ENCODE measurements around the gene NANS.
"Not testable (repeated sequence)": the region's sequence is repeated elsewhere in the genome, so short reads cannot be mapped to it uniquely, and the experiment has no call there.

Gene NANS

GRCh38 chr9:98056269-98057137 is at the start of gene NANS:
Gene NANS (plus strand): TSS chr9:98056732. CDS start chr9:98056809, 77 bp downstream.
- DNase-seq: peak; percentile 88
- in situ Hi-C loops (cut with MboI; ENCODE audit: low pct_unique_long_range_greater_than_20kb, low sequenced_read_pairs): no loop called here

- in situ Hi-C loops (cut with MboI; ENCODE audit: low pct_unique_long_range_greater_than_20kb, low sequenced_read_pairs): no loop called here
- no peak for DNase-seq
These were observed 49.1 kb upstream of the NANS start for GRCh38 chr9:98007251-98007928.

- DNase-seq: no peak
- in situ Hi-C loops (cut with MboI; ENCODE audit: low pct_unique_long_range_greater_than_20kb, low sequenced_read_pairs): no loop called here
These were observed 47.8 kb upstream of the NANS start for GRCh38 chr9:98008764-98009163.

GRCh38 chr9:98009437-98009836 is 47.1 kb upstream of the NANS start:
- in situ Hi-C loops (cut with MboI; ENCODE audit: low pct_unique_long_range_greater_than_20kb, low sequenced_read_pairs): no loop called here
- DNase-seq: no peak

- in situ Hi-C loops (cut with MboI; ENCODE audit: low pct_unique_long_range_greater_than_20kb, low sequenced_read_pairs): no loop called here
- DNase-seq: peak; percentile 49
These were observed 46.6 kb upstream of the NANS start for GRCh38 chr9:98009936-98010335.

- DNase-seq: no peak
- in situ Hi-C loops (cut with MboI; ENCODE audit: low pct_unique_long_range_greater_than_20kb, low sequenced_read_pairs): no loop called here
These were observed 46.1 kb upstream of the NANS start for GRCh38 chr9:98010445-98010844.

- in situ Hi-C loops (cut with MboI; ENCODE audit: low pct_unique_long_range_greater_than_20kb, low sequenced_read_pairs): no loop called here
- DNase-seq: no peak
These were observed 45.4 kb upstream of the NANS start for GRCh38 chr9:98011122-98011521.

- DNase-seq: no peak
- in situ Hi-C loops (cut with MboI; ENCODE audit: low pct_unique_long_range_greater_than_20kb, low sequenced_read_pairs): no loop called here
These were observed 40.3 kb upstream of the NANS start for GRCh38 chr9:98016137-98016680.

GRCh38 chr9:98017306-98017705 is 39.2 kb upstream of the NANS start:
- no peak for DNase-seq
- in situ Hi-C loops (cut with MboI; ENCODE audit: low pct_unique_long_range_greater_than_20kb, low sequenced_read_pairs): no loop called here

- DNase-seq: no peak
- in situ Hi-C loops (cut with MboI; ENCODE audit: low pct_unique_long_range_greater_than_20kb, low sequenced_read_pairs): no loop called here
These were observed 38.2 kb upstream of the NANS start for GRCh38 chr9:98018347-98018746.

GRCh38 chr9:98019098-98019497 is 37.4 kb upstream of the NANS start:
- in situ Hi-C loops (cut with MboI; ENCODE audit: low pct_unique_long_range_greater_than_20kb, low sequenced_read_pairs): no loop called here
- DNase-seq: no peak

- DNase-seq; in situ Hi-C loops (cut with MboI; ENCODE audit: low pct_unique_long_range_greater_than_20kb, low sequenced_read_pairs): not testable (repeated sequence)
These were observed 36.7 kb upstream of the NANS start for GRCh38 chr9:98019869-98020268.

- in situ Hi-C loops (cut with MboI; ENCODE audit: low pct_unique_long_range_greater_than_20kb, low sequenced_read_pairs): no loop called here
- no peak for DNase-seq
These were observed 35.9 kb upstream of the NANS start for GRCh38 chr9:98020476-98021145.

- no peak for DNase-seq
- in situ Hi-C loops (cut with MboI; ENCODE audit: low pct_unique_long_range_greater_than_20kb, low sequenced_read_pairs): no loop called here
These were observed 35.1 kb upstream of the NANS start for GRCh38 chr9:98021306-98022040.

- in situ Hi-C loops (cut with MboI; ENCODE audit: low pct_unique_long_range_greater_than_20kb, low sequenced_read_pairs): no loop called here
- DNase-seq: no peak
These were observed 34.1 kb upstream of the NANS start for GRCh38 chr9:98022447-98022846.

- DNase-seq: no peak
These were observed 31.8 kb upstream of the NANS start for GRCh38 chr9:98024702-98025101.

GRCh38 chr9:98031169-98031568 is 25.4 kb upstream of the NANS start:
- DNase-seq: no peak
- in situ Hi-C loops (cut with MboI; ENCODE audit: low pct_unique_long_range_greater_than_20kb, low sequenced_read_pairs): no loop called here

More at GRCh38 chr9:98024702-98025101, 31.8 kb upstream of the NANS start:
- in situ Hi-C loops (cut with MboI; ENCODE audit: low pct_unique_long_range_greater_than_20kb, low sequenced_read_pairs): no loop called here

- DNase-seq: no peak
- in situ Hi-C loops (cut with MboI; ENCODE audit: low pct_unique_long_range_greater_than_20kb, low sequenced_read_pairs): no loop called here
These were observed 24.6 kb upstream of the NANS start for GRCh38 chr9:98031935-98032334.
